HEK293T (cell line): Measurements from ENCODE around the gene TBC1D10B.

Source experiments
- CTCF ChIA-PET: fragments of 350-600 bp; formaldehyde crosslinking; extraction: SDS; loops from one replicate; lab custom pipeline; 2021; ENCODE audit warnings: antibody characterized with exemption, inconsistent platforms; lab: Yijun Ruan, JAX
- POLR2A ChIA-PET: fragments of 350-600 bp; formaldehyde crosslinking; extraction: SDS; loops from one replicate; lab custom pipeline; 2020; ENCODE audit warnings: antibody characterized with exemption, inconsistent platforms; lab: Yijun Ruan, JAX
- DNase-seq: peaks from one replicate; pipeline ENCODE4 v3.0.0; 2012; ENCODE audit warnings: mixed read lengths; ENCODE audit errors: extremely low spot score
- ARNT ChIP-seq: fragments of 450-650 bp; IDR thresholded peaks from 2 replicates; pipeline ENCODE4 v1.6.1; 2017; ENCODE audit warnings: mild to moderate bottlenecking
- BHLHE40 ChIP-seq: fragments of 450-650 bp; IDR thresholded peaks from 2 replicates; pipeline ENCODE4 v1.6.1; 2016; ENCODE audit warnings: mild to moderate bottlenecking, moderate library complexity, borderline replicate concordance
- CTBP1 ChIP-seq: fragments of 450-650 bp; IDR thresholded peaks from 2 replicates; pipeline ENCODE4 v1.6.1; 2016; ENCODE audit warnings: borderline replicate concordance
- ELF4 ChIP-seq: fragments of 450-650 bp; IDR thresholded peaks from 2 replicates; pipeline ENCODE4 v1.6.1; 2017; ENCODE audit warnings: antibody characterized with exemption
- FOXA1 ChIP-seq: fragments of 450-650 bp; IDR thresholded peaks from 2 replicates; pipeline ENCODE4 v1.6.1; 2016; ENCODE audit warnings: mild to moderate bottlenecking
- FOXK2 ChIP-seq: fragments of 450-650 bp; IDR thresholded peaks from 2 replicates; pipeline ENCODE4 v1.6.1; 2016; ENCODE audit warnings: mild to moderate bottlenecking
- FOXM1 ChIP-seq: fragments of 450-650 bp; IDR thresholded peaks from 2 replicates; pipeline ENCODE4 v1.6.1; 2017; ENCODE audit warnings: mild to moderate bottlenecking, borderline replicate concordance
- HDGF ChIP-seq: fragments of 450-650 bp; IDR thresholded peaks from 2 replicates; pipeline ENCODE4 v1.6.1; 2017; ENCODE audit warnings: antibody characterized with exemption, borderline replicate concordance
- L3MBTL2 ChIP-seq: fragments of 450-650 bp; conservative IDR thresholded peaks from 2 replicates; pipeline ENCODE4 v1.6.1; 2016; ENCODE audit warnings: mild to moderate bottlenecking
- LEF1 ChIP-seq: fragments of 450-650 bp; IDR thresholded peaks from 2 replicates; pipeline ENCODE4 v1.6.1; 2017; ENCODE audit warnings: mild to moderate bottlenecking, borderline replicate concordance
- NFRKB ChIP-seq: fragments of 450-650 bp; IDR thresholded peaks from 2 replicates; pipeline ENCODE4 v1.6.1; 2016; ENCODE audit warnings: mild to moderate bottlenecking, moderate library complexity
- PKNOX1 ChIP-seq: fragments of 450-650 bp; IDR thresholded peaks from 2 replicates; pipeline ENCODE4 v1.6.1; 2016
- SP1 ChIP-seq: fragments of 450-650 bp; IDR thresholded peaks from 2 replicates; pipeline ENCODE4 v1.6.1; 2017
- SUZ12 ChIP-seq: fragments of 450-650 bp; IDR thresholded peaks from 2 replicates; pipeline ENCODE4 v1.6.1; 2016; ENCODE audit warnings: mild to moderate bottlenecking
- TARDBP ChIP-seq: fragments of 450-650 bp; IDR thresholded peaks from 2 replicates; pipeline ENCODE4 v1.6.1; 2016
- ZNF384 ChIP-seq: fragments of 450-650 bp; IDR thresholded peaks from 2 replicates; pipeline ENCODE4 v1.6.1; 2016

Gene TBC1D10B

GRCh38 chr16:30368122-30368791 lies 2.0 kb downstream of the TBC1D10B start:
- no peak for DNase-seq
- TF ChIP-seq ARNT (no peak), FOXM1 (no peak), TARDBP (no peak), ZNF384 (no peak)
- ChIA-PET CTCF (interaction anchor here (0.9 to 1.3 kb wide), 3 partner anchors 9 to 41 kb away, joined by 3 to 6 read pairs (median 5); no protein-coding TSS in a partner anchor), POLR2A (interaction anchor here (0.9 to 6.0 kb wide), 8 partner anchors 8 to 266 kb away, joined by 3 to 95 read pairs (median 6); partner anchors contain the start of genes CD2BP2, ZNF48, ZNF689 and ZNF771)

GRCh38 chr16:30367349-30368009 lies 2.8 kb downstream of the TBC1D10B start:
- TF ChIP-seq NFRKB (no peak), LEF1 (no peak), CTBP1 (no peak), PKNOX1 (no peak), ELF4 (no peak), SUZ12 (no peak), FOXK2 (no peak), TARDBP (no peak), FOXA1 (no peak), BHLHE40 (no peak), ZNF384 (no peak)
- no peak for DNase-seq
- ChIA-PET POLR2A (interaction anchor here (0.6 to 6.0 kb wide), 5 partner anchors 9 to 40 kb away, joined by 4 to 95 read pairs (median 6); partner anchors contain the start of genes CD2BP2, ZNF48 and ZNF771), CTCF (interaction anchor here (0.9 kb wide), 1 partner anchor 28 kb away, joined by 3 read pairs; no protein-coding TSS in a partner anchor)

- no peak for TF ChIP-seq LEF1
- TF ChIP-seq SP1 = no peak
- TF ChIP-seq L3MBTL2 = no peak
- no peak for TF ChIP-seq ELF4
- no peak for TF ChIP-seq CTBP1
- no peak for TF ChIP-seq FOXM1
- no peak for TF ChIP-seq NFRKB
- TF ChIP-seq SUZ12 = no peak
- TF ChIP-seq ZNF384 = no peak
- no peak for TF ChIP-seq ARNT
- TF ChIP-seq FOXA1 = no peak
- no peak for TF ChIP-seq PKNOX1
- no peak for TF ChIP-seq TARDBP
- TF ChIP-seq BHLHE40 = no peak
- no peak for TF ChIP-seq HDGF
- no peak for TF ChIP-seq FOXK2
- POLR2A ChIA-PET = interaction anchor here (1.6 to 6.0 kb wide), 3 partner anchors 9 to 29 kb away, joined by 6 to 95 read pairs (median 6); partner anchors contain the start of genes CD2BP2 and ZNF48
- DNase-seq = no peak
- CTCF ChIA-PET = no interaction called here
These were observed 3.8 kb downstream of the TBC1D10B start for GRCh38 chr16:30366511-30366910.

GRCh38 chr16:30365200-30365599 lies 5.1 kb downstream of the TBC1D10B start:
- TF ChIP-seq FOXA1 (no peak), CTBP1 (no peak), NFRKB (no peak), SP1 (no peak), LEF1 (no peak), ARNT (no peak), FOXM1 (no peak), BHLHE40 (no peak), PKNOX1 (no peak), L3MBTL2 (no peak), FOXK2 (no peak), SUZ12 (no peak), TARDBP (no peak), HDGF (no peak), ZNF384 (no peak), ELF4 (no peak)
- CTCF ChIA-PET = interaction anchor here (0.5 kb wide), 1 partner anchor 36 kb away, joined by 3 read pairs; no protein-coding TSS in a partner anchor
- DNase-seq = no peak
- POLR2A ChIA-PET = interaction anchor here (0.8 to 2.1 kb wide), 6 partner anchors 10 to 269 kb away, joined by 3 to 24 read pairs (median 7); partner anchors contain the start of genes CD2BP2 and ZNF48

- no peak for DNase-seq
- ChIA-PET CTCF (no interaction called here), POLR2A (interaction anchor here (7.6 kb wide), 1 partner anchor 8 kb away, joined by 95 read pairs; the partner anchor contains the start of gene TBC1D10B)
- no peak for TF ChIP-seq SP1
- no peak for TF ChIP-seq TARDBP
- TF ChIP-seq FOXK2 = no peak
- TF ChIP-seq CTBP1 = no peak
- TF ChIP-seq ELF4 = no peak
These were observed 9.1 kb downstream of the TBC1D10B start for GRCh38 chr16:30361180-30361579.

- ChIA-PET CTCF (interaction anchor here (0.6 to 1.8 kb wide), 2 partner anchors 9 to 50 kb away, joined by 3 to 5 read pairs; no protein-coding TSS in a partner anchor), POLR2A (interaction anchor here (1.1 to 7.6 kb wide), 5 partner anchors 10 to 50 kb away, joined by 3 to 95 read pairs (median 5); partner anchors contain the start of genes TBC1D10B and ZNF48)
- DNase-seq = no peak
- TF ChIP-seq SP1 (no peak), LEF1 (no peak), ELF4 (no peak), L3MBTL2 (no peak), SUZ12 (no peak)
These were observed 10.5 kb downstream of the TBC1D10B start for GRCh38 chr16:30359871-30360170.
